Progenitor cell of endocrine pancreas (in vitro differentiated cells): Measurements from ENCODE around the gene PGLYRP3. TPM values are rescaled to one million over a fixed set of nuclear protein-coding genes. Genes with fewer than 3 reads are reported as not detected.

Source experiments
- DNase-seq: peaks from one replicate; pipeline ENCODE4 v3.0.0; 2021; ENCODE audit warnings: low spot score; ENCODE audit not compliant: unreplicated experiment
- H3K27ac Mint-ChIP-seq: 2 replicates; pipeline ENCODE4 v1.8.0; 2021; ENCODE audit warnings: mild to moderate bottlenecking, moderate library complexity, mixed read lengths
- H3K27me3 Mint-ChIP-seq: 2 replicates; pipeline ENCODE4 v1.8.0; 2021; ENCODE audit warnings: mixed read lengths
- H3K36me3 Mint-ChIP-seq: 2 replicates; pipeline ENCODE4 v1.8.0; 2022; ENCODE audit warnings: mixed read lengths; ENCODE audit not compliant: insufficient read depth
- H3K4me1 Mint-ChIP-seq: 2 replicates; pipeline ENCODE4 v1.8.0; 2021; ENCODE audit warnings: low read depth, mixed read lengths
- H3K4me3 Mint-ChIP-seq: 2 replicates; pipeline ENCODE4 v1.8.0; 2021; ENCODE audit warnings: low read depth, mild to moderate bottlenecking, moderate library complexity, mixed read lengths
- H3K9me3 Mint-ChIP-seq: 2 replicates; pipeline ENCODE4 v1.8.0; 2021; ENCODE audit warnings: low read depth, mixed read lengths
- total RNA-seq: library from RNA; stranded (reverse); gene quantifications from 2 replicates; pipeline ENCODE4 v1.2.1, GENCODE V29; 2021
- TF ChIP-seq, protein P1 (sequence below): fragments of 200-600 bp; sonication (generic); IDR thresholded peaks from one replicate; pipeline ENCODE4 v1.5.0; 2021; ENCODE audit warnings: antibody characterized with exemption, mild to moderate bottlenecking; ENCODE audit not compliant: unreplicated experiment

PGLYRP3 gene
- total RNA-seq, 1 donor from 2014 or later: not detected

DNA sequence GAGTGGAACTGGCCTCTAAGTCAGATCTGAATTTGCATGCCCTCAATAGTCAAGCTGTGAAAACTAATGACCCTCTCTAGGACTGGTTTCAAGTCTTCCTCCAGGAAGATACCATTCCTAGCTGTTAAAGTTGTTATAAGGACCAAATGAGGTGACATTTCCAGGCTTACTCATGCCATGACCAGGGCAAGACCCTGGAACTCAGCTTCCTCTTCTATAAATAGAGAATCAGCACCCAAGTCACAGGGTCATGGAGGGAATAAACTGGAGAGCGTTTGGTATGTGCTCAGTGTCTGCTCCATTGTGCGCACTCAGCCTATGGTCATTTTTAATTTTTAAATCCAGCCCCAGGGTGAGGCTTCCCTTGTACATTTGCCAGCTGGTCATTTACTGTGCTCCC is 47.4 kb upstream of the PGLYRP3 start:
- no peaks in the 10 kb centered on the region for H3K36me3 Mint-ChIP-seq
- no peak overlapping the region for H3K4me3 Mint-ChIP-seq
- peaks cover 4% of the 10 kb centered on the region for H3K4me1 Mint-ChIP-seq
- no peak overlapping the region for H3K27ac Mint-ChIP-seq
- no peak for DNase-seq
- TF ChIP-seq, protein P1, sequence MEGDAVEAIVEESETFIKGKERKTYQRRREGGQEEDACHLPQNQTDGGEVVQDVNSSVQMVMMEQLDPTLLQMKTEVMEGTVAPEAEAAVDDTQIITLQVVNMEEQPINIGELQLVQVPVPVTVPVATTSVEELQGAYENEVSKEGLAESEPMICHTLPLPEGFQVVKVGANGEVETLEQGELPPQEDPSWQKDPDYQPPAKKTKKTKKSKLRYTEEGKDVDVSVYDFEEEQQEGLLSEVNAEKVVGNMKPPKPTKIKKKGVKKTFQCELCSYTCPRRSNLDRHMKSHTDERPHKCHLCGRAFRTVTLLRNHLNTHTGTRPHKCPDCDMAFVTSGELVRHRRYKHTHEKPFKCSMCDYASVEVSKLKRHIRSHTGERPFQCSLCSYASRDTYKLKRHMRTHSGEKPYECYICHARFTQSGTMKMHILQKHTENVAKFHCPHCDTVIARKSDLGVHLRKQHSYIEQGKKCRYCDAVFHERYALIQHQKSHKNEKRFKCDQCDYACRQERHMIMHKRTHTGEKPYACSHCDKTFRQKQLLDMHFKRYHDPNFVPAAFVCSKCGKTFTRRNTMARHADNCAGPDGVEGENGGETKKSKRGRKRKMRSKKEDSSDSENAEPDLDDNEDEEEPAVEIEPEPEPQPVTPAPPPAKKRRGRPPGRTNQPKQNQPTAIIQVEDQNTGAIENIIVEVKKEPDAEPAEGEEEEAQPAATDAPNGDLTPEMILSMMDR: no peak
- peaks cover 10% of the 10 kb centered on the region for H3K27me3 Mint-ChIP-seq
- H3K9me3 Mint-ChIP-seq: no peaks in the 10 kb centered on the region

DNA sequence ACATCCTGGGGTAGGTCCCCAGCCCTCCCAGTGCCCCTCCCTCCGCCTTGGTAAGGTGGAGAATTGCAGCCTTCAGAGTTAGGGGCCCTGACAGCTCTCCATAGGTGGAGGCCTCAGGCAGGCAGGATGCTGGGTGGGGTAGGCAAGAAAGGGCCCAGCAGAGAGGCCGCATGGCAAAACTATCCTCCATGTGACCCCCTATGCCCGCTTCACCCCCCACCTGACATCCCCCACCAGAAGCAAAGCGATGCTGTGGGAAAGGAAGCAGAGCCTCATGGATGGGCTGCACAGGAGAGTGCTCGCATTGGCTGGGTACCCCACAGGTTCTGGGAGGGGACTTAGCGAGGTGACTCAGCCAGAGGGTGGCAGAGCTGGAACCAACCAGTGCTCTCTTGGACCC is 46.5 kb upstream of the PGLYRP3 start:
- TF ChIP-seq, protein P1: no peak
- Mint-ChIP-seq H3K27ac (no peak overlapping the region), H3K4me1 (peaks cover 4% of the 10 kb centered on the region), H3K27me3 (peaks cover 10% of the 10 kb centered on the region), H3K36me3 (no peaks in the 10 kb centered on the region), H3K4me3 (no peak overlapping the region), H3K9me3 (no peaks in the 10 kb centered on the region)
- no peak for DNase-seq

DNA sequence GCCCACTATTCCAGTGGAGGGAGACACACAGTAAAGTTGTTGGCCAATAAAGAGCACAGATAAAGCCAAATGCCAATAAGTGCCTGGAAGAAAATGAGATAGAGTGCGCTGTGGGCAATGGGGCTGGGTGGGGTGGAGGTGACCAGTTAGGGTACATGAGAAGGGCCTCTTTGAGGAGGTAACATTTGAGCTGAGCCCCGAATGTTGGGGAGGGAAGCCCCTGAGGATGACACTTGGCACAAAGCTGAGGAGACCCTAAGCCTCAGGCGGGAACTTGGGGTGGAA is 45.9 kb upstream of the PGLYRP3 start:
- Mint-ChIP-seq H3K36me3 (no peaks in the 10 kb centered on the region), H3K9me3 (no peaks in the 10 kb centered on the region), H3K27ac (no peak overlapping the region), H3K4me1 (peaks cover 4% of the 10 kb centered on the region), H3K27me3 (peaks cover 10% of the 10 kb centered on the region), H3K4me3 (no peak overlapping the region)
- DNase-seq: no peak
- TF ChIP-seq, protein P1: no peak

DNA sequence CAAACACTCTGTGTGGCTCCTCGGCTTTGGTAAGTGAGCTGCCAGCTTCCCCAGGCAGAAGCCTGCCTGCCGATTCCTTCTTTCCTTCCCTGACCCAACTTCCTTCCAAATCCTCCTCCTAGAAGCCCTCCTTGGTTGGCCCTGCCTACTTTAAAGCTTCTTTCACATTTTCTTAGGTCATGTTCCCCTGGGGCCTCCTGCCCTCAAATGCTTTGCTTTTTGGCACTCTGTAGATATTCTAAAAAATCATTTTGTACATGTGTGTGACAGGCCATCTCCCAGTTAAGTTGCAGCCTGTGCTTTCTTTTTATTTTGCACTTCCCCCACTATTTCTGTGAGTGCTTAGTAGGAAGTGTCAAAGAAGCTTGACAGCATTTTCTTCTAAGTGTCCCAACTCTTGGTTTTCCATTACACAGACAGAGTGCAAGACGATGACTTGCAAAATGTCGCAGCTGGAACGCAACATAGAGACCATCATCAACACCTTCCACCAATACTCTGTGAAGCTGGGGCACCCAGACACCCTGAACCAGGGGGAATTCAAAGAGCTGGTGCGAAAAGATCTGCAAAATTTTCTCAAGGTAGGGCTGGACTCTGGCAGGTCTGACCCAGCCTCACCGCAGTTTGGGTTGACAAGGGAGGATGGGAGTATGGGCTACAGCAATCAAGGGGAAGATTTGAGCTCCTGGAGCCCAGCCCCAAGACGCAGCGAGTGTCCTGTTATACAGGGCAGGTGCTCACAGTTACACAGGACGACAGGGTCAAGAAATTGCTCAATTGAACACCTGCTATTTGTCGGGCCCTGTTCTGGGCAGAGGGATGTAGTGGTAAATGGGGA is 45.3 kb upstream of the PGLYRP3 start, which contains the start of gene S100A9:
Gene S100A9 (plus strand): TSS at position 2 of the 838 bp plus-strand sequence. CDS start 430 bp downstream, at position 432.
- H3K4me1 Mint-ChIP-seq: peaks cover 1% of the 10 kb centered on the region
- H3K27me3 Mint-ChIP-seq: peaks cover 8% of the 10 kb centered on the region
- no peak within 1 kb of the TSS for H3K4me3 Mint-ChIP-seq
- DNase-seq: no peak
- H3K36me3 Mint-ChIP-seq: no peaks in the 10 kb centered on the region
- no peak within 1 kb of the TSS for H3K27ac Mint-ChIP-seq
- TF ChIP-seq, protein P1: no peak
- H3K9me3 Mint-ChIP-seq: no peaks in the 10 kb centered on the region

DNA sequence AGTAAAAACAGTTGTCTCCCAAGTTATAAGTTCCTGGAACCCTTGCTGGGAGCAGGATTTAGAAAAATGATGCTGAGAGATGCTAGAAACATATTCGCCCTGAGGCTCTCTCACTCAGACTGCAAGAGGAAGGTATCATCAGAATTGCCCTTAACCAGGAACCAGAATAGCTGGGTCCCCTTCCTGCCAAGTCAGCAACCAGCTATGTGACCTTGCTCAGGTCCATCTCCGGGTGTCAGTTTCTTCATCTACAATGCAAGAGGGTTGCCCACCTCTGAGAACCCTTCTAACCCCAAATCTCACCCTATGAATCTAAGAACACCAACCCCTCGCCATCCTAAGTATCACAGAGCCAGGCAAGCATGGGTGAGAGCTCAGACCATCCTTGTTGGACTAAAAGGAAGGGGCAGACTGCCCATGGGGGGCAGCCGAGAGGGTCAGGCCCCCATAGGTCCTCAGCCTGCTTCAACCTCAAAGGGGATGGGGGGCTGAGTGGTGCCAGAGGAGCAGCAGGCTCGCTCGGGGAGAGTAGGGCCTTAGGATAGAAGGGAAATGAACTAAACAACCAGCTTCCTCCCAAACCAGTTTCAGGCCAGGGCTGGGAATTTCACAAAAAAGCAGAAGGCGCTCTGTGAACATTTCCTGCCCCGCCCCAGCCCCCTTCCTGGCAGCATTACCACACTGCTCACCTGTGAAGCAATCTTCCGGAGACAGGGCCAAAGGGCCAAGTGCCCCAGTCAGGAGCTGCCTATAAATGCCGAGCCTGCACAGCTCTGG is 44.5 kb upstream of the PGLYRP3 start:
- H3K4me3 Mint-ChIP-seq: no peak overlapping the region
- no peak overlapping the region for H3K27ac Mint-ChIP-seq
- peaks cover 8% of the 10 kb centered on the region for H3K27me3 Mint-ChIP-seq
- no peaks in the 10 kb centered on the region for H3K4me1 Mint-ChIP-seq
- no peaks in the 10 kb centered on the region for H3K36me3 Mint-ChIP-seq
- TF ChIP-seq, protein P1: no peak
- DNase-seq: no peak
- H3K9me3 Mint-ChIP-seq: no peaks in the 10 kb centered on the region
